ENCODE measurements around the gene PDE7B.

Gene PDE7B

DNA sequence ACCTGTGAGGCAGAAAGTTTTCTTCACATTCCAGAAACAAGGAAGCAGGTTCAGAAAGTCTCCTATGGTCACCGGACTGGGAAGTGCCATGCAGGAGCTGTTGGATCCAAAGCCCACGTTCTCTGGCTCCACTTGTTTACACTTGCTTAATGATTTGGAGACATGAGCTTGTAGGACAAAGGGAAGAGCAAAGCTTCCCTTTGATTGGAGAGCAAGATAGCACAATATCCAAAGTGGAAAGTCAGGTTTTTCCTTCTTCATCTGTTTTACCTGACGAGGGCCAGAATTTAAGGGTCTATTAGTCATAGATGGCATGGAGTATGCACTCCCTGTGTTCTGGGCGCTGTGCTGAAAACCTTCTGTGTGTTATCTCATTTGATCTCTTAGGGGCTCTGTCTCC lies 81.2 kb downstream of the PDE7B start:
- DNase-seq (ENCODE audit: low read depth, low spot score), result no peak

DNA sequence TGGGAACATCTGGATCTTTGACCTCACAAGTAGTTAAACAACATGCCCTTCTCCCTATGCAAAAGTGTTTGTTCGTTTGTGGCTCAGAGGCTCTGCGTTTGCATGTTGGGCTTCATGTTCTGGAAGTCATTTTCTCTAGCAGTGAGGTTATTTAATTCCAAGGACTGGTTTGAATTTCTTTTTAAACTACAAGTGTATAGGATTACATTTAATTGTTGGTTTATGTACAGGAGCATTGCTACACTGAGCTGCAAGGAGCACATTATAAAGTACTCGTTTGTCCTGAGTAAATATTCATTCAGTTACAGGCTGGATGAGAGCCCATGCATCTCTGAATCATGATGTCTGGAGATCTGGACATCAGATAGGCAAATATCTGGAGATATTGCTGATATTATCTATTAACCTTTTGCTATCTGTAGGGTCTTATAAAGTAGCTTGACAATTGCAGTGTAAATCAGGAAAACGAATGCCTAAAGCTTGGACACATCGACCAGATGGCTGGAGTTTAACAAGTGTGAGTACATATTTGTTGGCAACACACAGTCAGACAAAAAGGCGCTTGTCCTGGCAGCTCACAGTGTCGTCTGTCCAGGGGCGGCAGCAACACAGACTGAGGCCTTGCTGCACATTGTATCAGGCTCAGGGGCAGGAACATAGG lies 84.6 kb downstream of the PDE7B start:
- peak; percentile 38 for DNase-seq (ENCODE audit: low read depth, low spot score)

- DNase-seq (ENCODE audit: low read depth, low spot score), result peak; percentile 53
These were observed 85.1 kb downstream of the PDE7B start for GRCh38 chr6:135936606-135937005.

DNA sequence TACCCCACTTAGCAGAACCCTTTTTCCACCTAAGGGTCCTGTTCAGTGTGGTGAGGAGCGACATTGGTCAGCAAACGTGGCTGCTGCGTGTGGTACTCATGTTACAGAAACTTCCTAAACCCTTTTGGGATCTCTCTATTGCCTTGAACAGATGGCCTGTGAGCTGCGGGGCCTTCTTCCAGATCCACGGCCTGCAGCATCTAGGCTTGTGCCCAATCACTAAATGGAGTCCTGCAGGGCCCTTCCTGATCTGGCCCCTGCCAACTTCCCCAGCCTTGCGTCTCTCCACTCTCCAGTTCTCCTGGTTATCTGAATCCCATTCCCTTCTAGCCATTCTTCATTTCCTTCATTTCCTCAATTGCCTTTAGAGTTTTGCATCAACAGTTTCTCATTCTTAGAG lies 85.6 kb downstream of the PDE7B start:
- no peak for DNase-seq (ENCODE audit: low read depth, low spot score)

- no peak for DNase-seq (ENCODE audit: low read depth, low spot score)
These were observed 87.2 kb downstream of the PDE7B start for GRCh38 chr6:135938576-135939207.

DNA sequence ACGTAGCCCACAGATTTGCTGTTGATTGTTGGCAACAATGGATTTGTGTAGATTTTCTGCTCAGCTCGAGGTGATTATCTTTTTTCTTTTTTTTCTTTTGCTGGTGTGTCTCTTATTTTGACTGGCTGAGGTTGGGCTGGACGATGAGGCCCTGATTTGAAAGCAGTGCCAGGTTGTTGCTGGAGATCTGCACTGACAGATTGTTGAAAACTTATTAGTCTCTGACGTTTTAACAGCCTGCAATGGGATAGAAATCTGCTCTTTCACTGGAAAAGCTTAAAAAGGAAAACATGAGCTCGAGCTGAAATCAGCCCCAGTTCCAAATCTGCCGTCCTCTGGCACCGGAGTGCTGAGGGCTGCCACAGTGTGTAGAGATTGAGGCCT lies 87.7 kb downstream of the PDE7B start:
- no peak for DNase-seq (ENCODE audit: low read depth, low spot score)

DNA sequence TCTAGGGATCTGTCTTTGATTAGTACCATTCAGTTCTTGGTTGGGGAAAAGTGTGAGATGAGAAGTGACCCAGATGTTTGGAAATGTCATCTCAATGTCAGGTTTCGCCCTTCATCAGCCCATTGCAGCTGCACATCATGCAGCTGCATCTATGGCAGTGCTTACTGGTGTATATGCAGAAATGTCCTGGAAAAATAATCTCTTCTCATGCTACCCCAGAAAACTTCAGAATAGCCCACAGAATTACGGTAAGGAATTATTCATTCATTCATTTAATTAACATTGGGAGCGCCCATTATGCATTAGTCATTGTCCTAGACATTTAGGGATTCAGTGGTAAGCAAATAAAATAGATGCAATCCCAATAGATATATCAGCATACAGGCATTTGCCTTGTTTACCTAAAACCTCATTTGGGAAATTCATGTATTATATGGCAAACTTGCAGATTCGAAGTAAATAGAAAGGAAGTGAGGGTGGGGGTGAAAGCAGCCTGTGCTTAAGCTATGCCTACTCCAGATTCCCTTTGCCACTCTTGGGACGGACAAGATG lies 89.2 kb downstream of the PDE7B start:
- no peak for DNase-seq (ENCODE audit: low read depth, low spot score)

DNA sequence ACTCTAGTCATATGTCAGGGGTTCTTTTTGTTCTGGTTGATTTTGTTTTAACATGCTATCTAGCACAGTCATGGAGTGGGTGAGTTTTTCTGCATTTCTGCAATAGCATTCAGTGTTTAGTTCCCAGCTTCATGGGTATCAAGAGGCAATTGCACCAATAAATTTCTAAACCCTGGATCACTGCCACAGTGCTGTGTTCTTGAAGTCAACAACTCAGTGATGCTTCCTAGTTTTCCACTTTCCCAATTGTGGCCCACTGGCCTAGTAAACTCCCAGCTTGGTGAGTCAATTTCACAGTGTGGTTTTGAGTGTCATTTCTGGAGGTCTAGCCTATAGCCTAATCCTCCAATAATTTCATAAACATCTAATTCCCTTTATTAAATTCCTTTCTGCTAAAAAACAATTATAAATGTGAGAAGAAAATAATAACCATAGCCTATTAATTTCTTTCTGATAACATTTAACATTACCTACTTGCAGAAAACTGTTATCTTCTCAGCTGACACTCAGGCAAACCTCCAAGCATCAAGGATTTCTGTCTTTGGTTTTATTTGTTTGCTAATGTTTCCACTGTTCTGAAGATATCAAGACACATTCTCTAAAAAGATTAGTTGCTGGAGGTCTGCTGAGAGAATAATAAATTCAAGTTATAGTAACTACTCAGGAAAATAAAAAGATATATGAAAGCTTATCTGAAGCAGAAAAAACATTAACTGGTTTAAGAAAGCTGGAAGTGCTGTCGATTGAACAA lies 89.9 kb downstream of the PDE7B start:
- no peak for DNase-seq (ENCODE audit: low read depth, low spot score)

DNA sequence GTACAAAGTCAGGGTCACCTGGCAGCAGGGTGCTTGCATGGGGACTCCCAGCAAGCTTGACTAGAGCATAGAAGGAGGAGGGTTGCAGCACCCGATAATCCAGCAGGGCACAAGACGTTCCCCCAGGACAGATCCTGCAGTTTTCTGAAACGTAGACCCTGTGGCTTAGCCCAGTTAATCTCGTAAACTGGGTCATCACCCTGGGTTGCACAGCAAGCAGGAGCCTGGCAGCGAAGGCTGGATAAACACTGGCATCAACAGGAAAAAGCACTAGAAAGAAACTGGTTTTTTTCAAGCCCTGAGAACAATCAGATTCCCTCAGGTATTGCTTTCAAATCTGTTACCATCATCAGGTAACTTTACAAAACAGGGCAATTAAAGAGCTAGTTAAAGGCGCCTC lies 92.6 kb downstream of the PDE7B start:
- DNase-seq (ENCODE audit: low read depth, low spot score), result no peak

- no peak for DNase-seq (ENCODE audit: low read depth, low spot score)
These were observed 95.2 kb downstream of the PDE7B start for GRCh38 chr6:135946674-135947073.

GRCh38 chr6:135950669-135951068 lies 99.2 kb downstream of the PDE7B start:
- DNase-seq (ENCODE audit: low read depth, low spot score), result no peak

GRCh38 chr6:135951169-135951568 lies 99.7 kb downstream of the PDE7B start:
- DNase-seq (ENCODE audit: low read depth, low spot score), result no peak

GRCh38 chr6:135953818-135954217 lies 102.3 kb downstream of the PDE7B start:
- DNase-seq (ENCODE audit: low read depth, low spot score), result no peak

DNA sequence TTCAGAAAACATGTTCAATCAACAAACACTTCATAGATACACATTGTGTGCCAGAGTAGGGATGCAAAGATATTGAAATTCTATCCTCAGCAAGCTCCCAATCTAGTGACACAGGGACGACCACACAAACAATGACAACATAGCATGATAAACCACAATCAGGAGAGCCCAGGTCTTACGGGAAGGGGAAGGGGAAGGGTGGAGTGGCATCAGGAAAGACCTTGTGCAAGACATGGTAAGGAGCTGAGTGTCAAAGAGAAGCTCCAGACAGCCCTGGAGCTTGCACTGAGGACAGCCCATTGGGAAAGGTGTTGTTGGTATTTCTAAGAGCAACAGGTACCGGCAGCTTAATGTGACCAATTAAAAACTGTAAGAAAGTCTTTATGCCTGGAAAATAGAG lies 103.6 kb downstream of the PDE7B start:
- no peak for DNase-seq (ENCODE audit: low read depth, low spot score)

GRCh38 chr6:135962731-135963130 lies 111.2 kb downstream of the PDE7B start:
- DNase-seq (ENCODE audit: low read depth, low spot score), result no peak

DNA sequence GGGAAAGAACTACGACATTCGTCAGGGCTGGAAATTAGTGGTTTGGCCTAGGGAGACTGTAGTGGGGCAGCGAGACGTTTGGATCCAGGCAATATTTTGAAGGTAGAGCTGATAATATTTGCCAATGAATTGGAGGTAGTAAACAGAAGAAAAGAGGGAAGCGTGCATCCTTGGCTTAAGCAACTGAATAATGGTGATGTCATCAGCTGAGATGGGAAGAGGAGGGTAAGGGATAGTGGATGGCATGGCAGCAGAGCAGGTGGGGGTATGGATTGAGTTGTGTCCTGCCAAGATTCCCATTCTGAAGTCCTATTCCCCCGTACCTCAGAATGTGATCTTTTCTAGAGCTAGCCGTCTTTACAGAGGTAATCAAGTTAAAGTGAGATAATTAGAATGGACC lies 119.2 kb downstream of the PDE7B start:
- DNase-seq (ENCODE audit: low read depth, low spot score), result no peak

DNA sequence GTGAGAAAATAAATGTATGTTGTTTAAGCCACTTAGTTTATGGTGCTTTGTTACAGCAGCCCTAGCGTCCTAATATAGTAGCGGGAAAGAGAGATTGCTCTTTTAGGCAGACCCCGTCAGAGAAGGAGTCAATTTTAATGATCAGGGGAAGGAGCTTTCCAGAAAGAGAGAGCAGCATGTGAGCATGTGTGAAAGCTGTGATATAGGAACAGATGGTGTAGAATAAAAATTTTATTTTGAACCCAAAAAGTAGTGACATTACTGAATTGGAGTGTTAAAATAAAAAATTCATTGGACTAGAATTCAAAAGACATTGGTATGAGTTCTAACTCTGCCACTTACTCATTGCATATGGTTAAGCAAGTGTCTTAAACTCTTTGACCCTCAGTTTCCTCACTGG lies 119.8 kb downstream of the PDE7B start:
- DNase-seq (ENCODE audit: low read depth, low spot score), result no peak

DNA sequence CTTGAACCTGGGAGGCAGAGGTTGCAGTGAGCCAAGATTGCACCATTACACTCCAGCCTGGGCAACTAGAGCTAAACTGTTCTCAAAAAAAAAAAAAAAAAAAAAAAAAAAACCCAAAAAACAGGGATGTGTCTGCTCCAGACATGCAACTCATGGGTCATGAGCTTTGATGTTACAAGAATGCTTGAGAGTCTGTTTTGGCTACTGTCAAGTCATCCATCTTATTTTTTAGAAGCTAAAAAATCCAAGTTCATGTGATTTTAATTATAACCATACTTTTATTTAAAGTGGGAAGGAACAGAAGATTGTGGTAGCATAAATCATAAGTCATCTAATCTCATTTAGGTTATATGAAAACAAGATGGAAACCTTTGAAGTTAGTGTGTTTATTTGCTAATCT lies 120.6 kb downstream of the PDE7B start:
- no peak for DNase-seq (ENCODE audit: low read depth, low spot score)

DNA sequence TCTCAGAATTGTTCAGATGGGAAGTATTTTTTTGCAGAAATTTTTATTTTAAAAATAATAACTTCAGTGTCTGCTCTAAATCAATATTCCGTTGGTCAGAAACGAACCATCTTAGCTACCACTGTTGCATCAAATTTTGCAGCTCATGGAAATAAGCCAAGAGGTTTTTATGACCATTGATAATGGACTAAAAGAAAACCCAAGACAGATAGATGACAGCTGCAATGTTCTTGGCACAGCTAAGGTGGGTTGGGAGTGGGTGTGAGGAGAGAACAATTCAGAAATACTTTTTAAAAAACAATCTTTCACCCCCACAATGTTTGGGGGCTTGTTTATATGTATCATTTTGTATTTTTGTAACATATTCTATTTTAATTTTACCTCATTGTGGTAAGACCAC lies 121.1 kb downstream of the PDE7B start:
- no peak for DNase-seq (ENCODE audit: low read depth, low spot score)

DNA sequence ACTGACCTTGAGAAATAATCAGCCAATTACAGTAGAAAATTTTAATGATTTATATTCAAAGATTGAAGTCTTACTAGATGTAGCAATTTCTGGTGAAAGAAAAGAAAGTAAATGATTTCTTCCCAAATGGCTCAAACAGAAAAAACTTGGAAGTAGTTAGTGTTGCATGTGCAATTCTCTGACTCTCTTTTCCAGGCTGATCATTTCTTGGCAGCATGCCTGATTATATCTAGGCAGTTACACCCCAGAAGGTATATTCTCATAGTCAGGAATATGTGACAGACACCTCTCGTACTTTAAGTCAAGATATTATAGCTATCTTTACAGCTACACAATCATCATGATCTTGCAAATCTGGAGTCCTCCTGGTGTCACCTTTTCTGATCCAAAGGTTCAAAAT lies 122.9 kb downstream of the PDE7B start:
- DNase-seq (ENCODE audit: low read depth, low spot score), result no peak

DNA sequence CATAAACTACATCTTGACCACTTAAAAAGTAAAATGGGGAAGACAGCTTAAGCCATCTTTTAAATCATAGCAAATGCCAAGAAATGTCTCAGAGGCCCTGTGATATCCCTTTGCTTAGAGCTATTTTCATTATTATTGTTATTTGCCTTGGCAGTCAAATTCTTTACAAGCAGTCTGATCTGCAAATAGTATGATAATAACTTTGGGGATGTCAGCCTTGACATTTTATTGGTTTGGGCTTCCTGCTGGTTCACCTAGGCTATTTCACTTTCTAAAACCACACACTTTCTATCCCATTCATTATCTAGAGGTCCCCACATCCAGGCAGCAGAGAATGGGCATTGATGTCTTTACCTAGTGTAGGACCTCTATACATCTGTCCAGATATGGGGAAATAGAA lies 125.1 kb downstream of the PDE7B start:
- DNase-seq (ENCODE audit: low read depth, low spot score), result no peak

GRCh38 chr6:135983093-135983492 lies 131.6 kb downstream of the PDE7B start:
- no peak for DNase-seq (ENCODE audit: low read depth, low spot score)
